GM12878 (cell line): ENCODE results near the gene KRT222. TPM values are rescaled to one million over a fixed set of nuclear protein-coding genes. Genes with fewer than 3 reads are reported as not detected.

Source experiments
- ATAC-seq: fragments of 200-7000 bp; cut with Tn5 transposase; 3 replicates; pipeline ENCODE4 v1.9.1; 2020; ENCODE audit warnings: mild to moderate bottlenecking, moderate library complexity
- BruUV-seq: library from RNA; stranded (reverse); fragments of 400-500 nt; replicated peaks from 2 replicates; lab custom pipeline; 2021; lab: Mats Ljungman, UMichigan
- CTCF ChIA-PET: fragments of 300-600 bp; sonication (Branson Sonifier 250); formaldehyde crosslinking; extraction: SDS; loops from one replicate; lab custom pipeline; 2021; ENCODE audit warnings: inconsistent platforms; lab: Yijun Ruan, JAX
- POLR2A ChIA-PET: fragments of 350-600 bp; formaldehyde crosslinking; extraction: SDS; loops from one replicate; lab custom pipeline; 2021; ENCODE audit warnings: inconsistent platforms; lab: Charles Lee
- RAD21 ChIA-PET: fragments of 300-600 bp; sonication (Branson Sonifier 250); formaldehyde crosslinking; loops from one replicate; lab custom pipeline; 2023; ENCODE audit warnings: antibody characterized with exemption; ENCODE audit not compliant: unreplicated experiment; lab: Charles Lee
- SMC1A ChIA-PET: fragments of 300-600 bp; sonication (Branson Sonifier 250); formaldehyde crosslinking; loops from one replicate; lab custom pipeline; 2023; ENCODE audit not compliant: unreplicated experiment, uncharacterized antibody; lab: Charles Lee
- DNase-seq: peaks from one replicate; pipeline ENCODE4 v3.0.0-alpha.2; 2011; ENCODE audit warnings: low read depth, low spot score
- FAIRE-seq: peaks from 3 replicates; lab custom pipeline; 2011; peaks lifted over from hg19 to GRCh38; lab: Jason Lieb, UNC
- H2AFZ ChIP-seq: 2 replicates; pipeline ENCODE4 v1.6.0; 2011; ENCODE audit warnings: low read depth, low read length, control low read depth; ENCODE audit not compliant: control insufficient read depth
- H3K27ac ChIP-seq: 2 replicates; pipeline ENCODE4 v1.5.1; 2011; ENCODE audit warnings: control low read depth; ENCODE audit not compliant: control insufficient read depth, insufficient read depth
- H3K27me3 ChIP-seq, 2 experiments: replicated peaks in 1 of 2; 2 replicates each; pipeline versions ENCODE4 v1.6.0 to v1.6.1; 2011; ENCODE audit warnings: low read length in 1 of 2; ENCODE audit not compliant: control insufficient read depth in 2 of 2, insufficient read depth in 2 of 2
- H3K36me3 ChIP-seq, 2 experiments: 2 replicates each; pipeline ENCODE4 v1.5.1; 2011; ENCODE audit warnings: low read length in 1 of 2; ENCODE audit not compliant: control insufficient read depth in 2 of 2, insufficient read depth in 2 of 2
- H3K4me1 ChIP-seq: 2 replicates; pipeline ENCODE4 v1.6.1; 2011; ENCODE audit warnings: mild to moderate bottlenecking, low read length, moderate library complexity, mixed read lengths; ENCODE audit not compliant: control insufficient read depth, insufficient read depth
- H3K4me2 ChIP-seq: 2 replicates; pipeline ENCODE4 v1.6.0; 2011; ENCODE audit warnings: control low read depth; ENCODE audit not compliant: control insufficient read depth, insufficient read depth
- H3K4me3 ChIP-seq: fragments of 200-600 bp; sonication (generic); 2 replicates; pipeline ENCODE4 v1.5.1; 2016
- H3K79me2 ChIP-seq: 2 replicates; pipeline ENCODE4 v1.6.0; 2011; ENCODE audit warnings: low read length; ENCODE audit not compliant: control insufficient read depth, insufficient read depth
- H3K9ac ChIP-seq: 2 replicates; pipeline ENCODE4 v1.8.0; 2011; ENCODE audit warnings: low read length, control low read depth, mixed read lengths; ENCODE audit not compliant: control insufficient read depth, insufficient read depth
- H3K9me3 ChIP-seq: replicated peaks from 3 replicates; pipeline ENCODE4 v1.5.1; 2011; ENCODE audit warnings: mild to moderate bottlenecking, low read length; ENCODE audit not compliant: control insufficient read depth, insufficient read depth
- H4K20me1 ChIP-seq: 2 replicates; pipeline ENCODE4 v1.6.0; 2011; ENCODE audit not compliant: control insufficient read depth, insufficient read depth
- ASH2L ChIP-seq: fragments of 300-600, 200-600 bp; sonication (generic); IDR thresholded peaks from 2 replicates; pipeline ENCODE4 v1.6.1; 2017; ENCODE audit warnings: low read depth, mild to moderate bottlenecking, borderline replicate concordance
- BCL3 ChIP-seq: IDR thresholded peaks from 2 replicates; pipeline ENCODE4 v1.6.1; 2011; ENCODE audit warnings: borderline replicate concordance, low read depth, mild to moderate bottlenecking, moderate library complexity, low read length; ENCODE audit not compliant: insufficient read depth, poor library complexity, severe bottlenecking
- E2F8 ChIP-seq: fragments of 450-650 bp; IDR thresholded peaks from 2 replicates; pipeline ENCODE4 v1.6.1; 2018; ENCODE audit warnings: mild to moderate bottlenecking, low read depth, moderate library complexity; ENCODE audit not compliant: partially characterized antibody
- HDAC2 ChIP-seq: fragments of 200-600 bp; sonication (generic); IDR thresholded peaks from 2 replicates; pipeline ENCODE4 v1.6.1; 2017
- NFXL1 ChIP-seq: fragments of 450-650 bp; IDR thresholded peaks from 2 replicates; pipeline ENCODE4 v1.6.1; 2017; ENCODE audit warnings: antibody characterized with exemption, mild to moderate bottlenecking, borderline replicate concordance
- PML ChIP-seq: IDR thresholded peaks from 2 replicates; pipeline ENCODE4 v1.6.1; 2012; ENCODE audit warnings: low read length, inconsistent platforms
- SIN3A ChIP-seq: IDR thresholded peaks from 2 replicates; pipeline ENCODE4 v1.6.1; 2012; ENCODE audit warnings: low read depth, low read length, improper control_type of control experiment
- SMC3 ChIP-seq: IDR thresholded peaks from 2 replicates; pipeline ENCODE4 v1.6.1; 2011; ENCODE audit warnings: low read length, improper control_type of control experiment, borderline replicate concordance
- ZBED1 ChIP-seq: IDR thresholded peaks from 2 replicates; pipeline ENCODE4 v1.6.1; 2016; ENCODE audit warnings: borderline replicate concordance
- WGBS: methylation state at CpG from one replicate; pipeline ENCODE4 v1.1.6; 2016; ENCODE audit warnings: low lambda C conversion rate; ENCODE audit not compliant: insufficient replicate concordance, insufficient coverage; ENCODE audit errors: missing lambda C conversion rate; 5-methylcytosine and 5-hydroxymethylcytosine counted together
- in situ Hi-C: fragments of 300-500 bp; cut with MboI; formaldehyde crosslinking; loops from 9 replicates; pipeline ENCODE4 v1.14.3; 2018; ENCODE audit warnings: mixed read lengths
- intact Hi-C: fragments of 100-400 bp; cut with micrococcal nuclease; formaldehyde crosslinking; loops from one replicate; pipeline ENCODE4 v1.14.2; 2022; ENCODE audit not compliant: unreplicated experiment
- polyA plus RNA-seq, 11 experiments: library from polyadenylated mRNA; depleted of rRNA in 4 of 11; unstranded in 6 of 11; stranded (reverse) in 5 of 11; fragments of >200 nt; fragmentation: Nextera tagmentation in 4 of 11; fragmentation: Illumina TruSeq in 1 of 11; extraction: Ambion mirVana in 4 of 11; extraction: Trizol in 1 of 11; gene quantifications; 1 replicate in 1 of 11; 2 replicates in 10 of 11; pipeline versions ENCODE4 v1.2.1 to v1.2.3, GENCODE V29; 2011 to 2016; ENCODE audit warnings: inconsistent platforms in 2 of 11, missing spikeins in 2 of 11, low read depth in 1 of 11
- total RNA-seq, 4 experiments: library from RNA; depleted of rRNA in 3 of 4; stranded (reverse); fragments of >200 nt in 3 of 4; fragmentation: Illumina TruSeq in 1 of 4; extraction: Trizol in 1 of 4; gene quantifications; 2 replicates each; pipeline versions ENCODE4 v1.2.1 to v1.2.3, GENCODE V29; 2013 to 2021

KRT222 gene
- total and polyA plus RNA-seq, 10 of the 15 experiments (the other 5 are each of a cell fraction or from before 2014, with no cell fraction given) = 0.21 to 6.4 (median 0.54) TPM; not detected in 1

GRCh38 chr17:40695874-40696472, 31.0 kb upstream of the KRT222 start:
- CTCF ChIA-PET = interaction anchor here (1.8 to 3.8 kb wide), 2 partner anchors 12 to 15 kb away, joined by 5 to 18 read pairs; no protein-coding TSS in a partner anchor
- POLR2A ChIA-PET = interaction anchor here (0.6 kb wide), 1 partner anchor 1011 kb away, joined by 3 read pairs; no protein-coding TSS in a partner anchor
- FAIRE-seq (no peak), ATAC-seq (no peak), DNase-seq (no peak)
- Histone ChIP-seq H3K9me3 (no peaks in the 10 kb centered on the region), H3K4me2 (no peak overlapping the region), H3K4me1 (no peaks in the 10 kb centered on the region), H2AFZ (no peak overlapping the region), H3K9ac (no peak overlapping the region), H3K36me3 (no peaks in the 10 kb centered on the region), H3K79me2 (no peaks in the 10 kb centered on the region), H4K20me1 (no peaks in the 10 kb centered on the region), H3K27me3 (no peaks in the 10 kb centered on the region; a peak in 1 of 4 replicates), H3K4me3 (no peak overlapping the region), H3K27ac (no peak overlapping the region)
- SMC1A ChIA-PET = interaction anchor here (1.1 to 8.1 kb wide), 5 partner anchors 10 to 71 kb away, joined by 3 to 58 read pairs (median 5); no protein-coding TSS in a partner anchor
- intact Hi-C loops = no loop called here
- BruUV-seq = no TSS peak
- WGBS = 51% methylated on average over 6 of the region's 6 CpGs
- RAD21 ChIA-PET = no interaction called here
- TF ChIP-seq BCL3 = no peak
- no peak for TF ChIP-seq E2F8
- no peak for TF ChIP-seq SMC3
- TF ChIP-seq SIN3A = no peak
- no peak for TF ChIP-seq PML
- no peak for TF ChIP-seq ZBED1
- TF ChIP-seq NFXL1 = no peak
- no peak for TF ChIP-seq ASH2L
- TF ChIP-seq HDAC2 = no peak
- in situ Hi-C loops = no loop called here
